ENCODE measurements around the gene NCK1.

DNA sequence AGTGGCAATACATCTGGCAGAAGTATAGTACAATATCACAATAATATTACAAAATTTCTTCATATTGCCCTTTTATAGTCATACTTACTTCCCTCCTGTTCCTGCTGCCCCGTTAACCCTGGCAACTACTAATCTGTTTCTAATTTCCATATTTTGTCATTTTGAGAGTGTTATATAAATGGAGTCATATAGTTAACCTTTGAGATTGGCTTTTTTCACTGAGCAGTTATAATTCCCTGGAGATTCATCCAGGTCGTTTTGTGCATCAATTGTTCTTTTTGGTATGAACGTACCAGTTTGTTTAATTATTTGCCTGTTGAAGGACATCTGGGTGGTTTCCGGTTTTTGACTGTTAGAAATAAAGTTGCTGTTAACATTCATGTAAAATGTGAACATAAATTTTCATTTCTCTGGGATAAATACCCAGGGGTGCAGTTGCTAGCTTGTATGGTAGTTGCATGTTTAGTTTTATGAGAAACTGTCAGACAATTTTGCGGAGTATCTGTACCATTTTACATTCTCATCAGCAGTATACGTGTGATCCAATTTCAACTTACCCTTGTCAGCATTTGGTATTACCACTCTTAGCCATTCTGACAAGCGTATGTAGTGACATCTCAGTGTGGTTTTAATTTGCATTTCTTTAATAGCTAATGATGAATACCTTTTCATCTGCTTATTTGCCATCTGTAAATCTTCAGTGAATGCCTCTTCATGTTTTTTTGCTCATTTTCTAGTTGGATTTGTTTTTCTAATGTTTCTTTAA, 63.6 kb downstream of the NCK1 start:
- TF ChIP-seq POLR2A (IDR thresholded peaks at IDR 0.05; ENCODE audit: low read length) (no peak), GATA1 (IDR thresholded peaks at IDR 0.05; ENCODE audit: low read depth, low read length) (no peak)

Data from erythroblast (primary cell).